Measurements from ENCODE around the gene ADGRV1.
"Not testable (repeated sequence)": the region's sequence is repeated elsewhere in the genome, so short reads cannot be mapped to it uniquely, and the experiment has no call there.

The ADGRV1 gene

DNA sequence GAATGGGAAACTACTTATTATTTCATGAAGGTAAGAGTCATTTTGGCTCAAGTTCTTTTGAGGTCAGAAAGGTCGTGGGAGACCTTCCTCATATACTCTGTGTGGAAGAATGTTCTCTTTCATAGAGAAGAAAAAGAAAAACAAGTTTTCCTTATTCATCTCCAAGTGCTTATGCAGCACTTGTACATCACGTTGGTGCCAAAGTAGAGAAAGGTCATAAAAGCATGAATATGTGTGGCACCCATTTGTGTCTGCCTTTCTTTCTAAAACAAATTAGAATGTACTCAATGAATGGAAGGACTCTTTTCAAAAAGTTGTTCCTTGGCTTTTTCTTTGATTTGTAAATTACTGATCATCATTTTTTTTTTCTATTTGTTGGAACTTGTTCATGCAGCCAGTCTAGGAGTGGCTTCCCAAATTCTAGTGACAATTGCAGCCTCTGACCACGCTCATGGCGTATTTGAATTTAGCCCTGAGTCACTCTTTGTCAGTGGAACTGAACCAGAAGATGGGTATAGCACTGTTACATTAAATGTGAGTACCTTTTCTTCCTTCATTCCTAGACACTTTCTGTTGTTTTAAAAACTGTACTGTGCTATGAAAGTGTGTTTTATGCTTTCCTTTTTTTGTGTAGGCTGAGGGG lies 122.4 kb downstream of the ADGRV1 start:
- H3K27ac ChIP-seq (replicated peaks): no peak overlapping the region

GRCh38 chr5:90682278-90682677 lies 123.7 kb downstream of the ADGRV1 start:
- H3K27ac ChIP-seq (replicated peaks): no peak overlapping the region
- H3K4me3 ChIP-seq (replicated peaks; ENCODE audit: insufficient read depth, low read length): no peak overlapping the region
- DNase-seq (ENCODE audit: low read depth in 1 of 2, low spot score in 1 of 2): no peak
- no peak for TF ChIP-seq REST (IDR thresholded peaks at IDR 0.05; ENCODE audit: insufficient replicate concordance, low read depth)
- TF ChIP-seq CTCF (IDR thresholded peaks at IDR 0.05; ENCODE audit: insufficient read depth, low read length): no peak
- no peak for TF ChIP-seq SPI1 (IDR thresholded peaks at IDR 0.05; ENCODE audit: borderline replicate concordance, low read depth)
- no peak for TF ChIP-seq POLR2AphosphoS5 (IDR thresholded peaks at IDR 0.05; ENCODE audit: low read depth)
- H3K27me3 ChIP-seq (ENCODE audit: insufficient read depth, poor library complexity, severe bottlenecking): no peaks in the 10 kb centered on the region

More for the DNA sequence above, 122.4 kb downstream of the ADGRV1 start:
- Histone ChIP-seq H3K4me3 (replicated peaks; ENCODE audit: insufficient read depth, low read length) (no peak overlapping the region), H3K27me3 (ENCODE audit: insufficient read depth, poor library complexity, severe bottlenecking) (no peaks in the 10 kb centered on the region)
- TF ChIP-seq SPI1 (IDR thresholded peaks at IDR 0.05; ENCODE audit: borderline replicate concordance, low read depth) (no peak), POLR2AphosphoS5 (IDR thresholded peaks at IDR 0.05; ENCODE audit: low read depth) (no peak), GABPA (IDR thresholded peaks at IDR 0.05; ENCODE audit: low read depth) (no peak), REST (IDR thresholded peaks at IDR 0.05; ENCODE audit: insufficient replicate concordance, low read depth) (no peak), CTCF (IDR thresholded peaks at IDR 0.05; ENCODE audit: insufficient read depth, low read length) (no peak)
- DNase-seq (ENCODE audit: low read depth in 1 of 2, low spot score in 1 of 2): no peak

DNA sequence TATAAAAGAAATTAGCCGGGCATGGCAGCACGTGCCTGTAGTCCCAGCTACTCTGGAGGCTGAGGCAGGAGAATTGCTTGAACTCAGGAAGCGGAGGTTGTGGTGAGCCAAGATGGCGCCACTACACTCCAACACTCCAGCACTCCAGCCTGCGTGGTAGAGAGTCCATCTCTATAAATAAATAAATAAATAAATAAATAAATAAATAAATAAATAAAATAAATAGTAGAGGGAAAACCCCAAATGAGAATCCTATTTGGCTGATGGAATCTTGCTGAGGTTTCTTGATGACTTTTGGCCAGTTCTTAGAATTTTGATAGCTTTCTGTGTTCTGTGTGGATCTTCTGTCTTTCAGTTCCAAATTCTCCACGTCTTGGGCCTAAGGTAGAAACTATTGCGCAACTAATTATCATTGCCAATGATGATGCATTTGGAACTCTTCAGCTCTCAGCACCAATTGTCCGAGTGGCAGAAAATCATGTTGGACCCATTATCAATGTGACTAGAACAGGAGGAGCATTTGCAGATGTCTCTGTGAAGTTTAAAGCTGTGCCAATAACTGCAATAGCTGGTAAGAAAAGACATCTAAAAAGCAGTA lies 126.9 kb downstream of the ADGRV1 start:
- H3K4me3 ChIP-seq (replicated peaks; ENCODE audit: insufficient read depth, low read length): no peak overlapping the region
- no peak overlapping the region for H3K27ac ChIP-seq (replicated peaks)
- no peaks in the 10 kb centered on the region for H3K27me3 ChIP-seq (ENCODE audit: insufficient read depth, poor library complexity, severe bottlenecking)
- TF ChIP-seq REST (IDR thresholded peaks at IDR 0.05; ENCODE audit: insufficient replicate concordance, low read depth) (no peak), GABPA (IDR thresholded peaks at IDR 0.05; ENCODE audit: low read depth) (no peak), CTCF (IDR thresholded peaks at IDR 0.05; ENCODE audit: insufficient read depth, low read length) (no peak), POLR2AphosphoS5 (IDR thresholded peaks at IDR 0.05; ENCODE audit: low read depth) (no peak), SPI1 (IDR thresholded peaks at IDR 0.05; ENCODE audit: borderline replicate concordance, low read depth) (no peak)
- no peak for DNase-seq (ENCODE audit: low read depth in 1 of 2, low spot score in 1 of 2)

GRCh38 chr5:90686363-90686762 lies 127.8 kb downstream of the ADGRV1 start:
- not testable (repeated sequence) for H3K4me3 ChIP-seq (replicated peaks; ENCODE audit: insufficient read depth, low read length); H3K27ac ChIP-seq (replicated peaks); H3K27me3 ChIP-seq (ENCODE audit: insufficient read depth, poor library complexity, severe bottlenecking); DNase-seq (ENCODE audit: low read depth in 1 of 2, low spot score in 1 of 2)

DNA sequence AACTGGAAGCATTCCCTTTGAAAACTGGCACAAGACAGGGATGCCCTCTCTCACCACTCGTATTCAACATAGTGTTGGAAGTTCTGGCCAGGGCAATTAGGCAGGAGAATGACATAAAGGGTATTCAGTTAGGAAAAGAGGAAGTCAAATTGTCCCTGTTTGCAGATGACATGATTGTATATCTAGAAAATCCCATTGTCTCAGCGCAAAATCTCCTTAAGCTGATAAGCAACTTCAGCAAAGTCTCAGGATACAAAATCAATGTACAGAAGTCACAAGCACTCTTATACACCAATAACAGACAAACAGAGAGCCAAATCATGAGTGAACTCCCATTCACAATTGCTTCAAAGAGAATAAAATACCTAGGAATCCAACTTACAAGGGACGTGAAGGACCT lies 128.9 kb downstream of the ADGRV1 start:
- not testable (repeated sequence) for H3K27ac ChIP-seq (replicated peaks); H3K4me3 ChIP-seq (replicated peaks; ENCODE audit: insufficient read depth, low read length); DNase-seq (ENCODE audit: low read depth in 1 of 2, low spot score in 1 of 2); H3K27me3 ChIP-seq (ENCODE audit: insufficient read depth, poor library complexity, severe bottlenecking)

Measured in HL-60 (cell line).